Effector CD4-positive, alpha-beta T cell (primary cell): ENCODE measurements around the gene COQ8B.
"Not testable (repeated sequence)": the region's sequence is repeated elsewhere in the genome, so short reads cannot be mapped to it uniquely, and the experiment has no call there.

ENCODE experiments used
- DNase-seq: peaks from one replicate; pipeline ENCODE4 v3.0.0-alpha.2; 2020

Gene COQ8B

GRCh38 chr19:40663695-40664692, 52.7 kb downstream of the COQ8B start:
- DNase-seq = no peak

GRCh38 chr19:40662925-40663694, 53.6 kb downstream of the COQ8B start:
- peak; percentile 93 for DNase-seq

- no peak for DNase-seq
These were observed 55.1 kb downstream of the COQ8B start for GRCh38 chr19:40661616-40662015.

- DNase-seq = no peak
These were observed 57.1 kb downstream of the COQ8B start for GRCh38 chr19:40659566-40659965.

GRCh38 chr19:40659116-40659515, 57.6 kb downstream of the COQ8B start:
- no peak for DNase-seq

GRCh38 chr19:40658031-40658430, 58.7 kb downstream of the COQ8B start:
- DNase-seq = no peak

- DNase-seq = not testable (repeated sequence)
These were observed 61.0 kb downstream of the COQ8B start for GRCh38 chr19:40655684-40656083.

- not testable (repeated sequence) for DNase-seq
These were observed 64.4 kb downstream of the COQ8B start for GRCh38 chr19:40652303-40652702.

- DNase-seq = no peak
These were observed 65.9 kb downstream of the COQ8B start for GRCh38 chr19:40650749-40651305.

- DNase-seq = not testable (repeated sequence)
These were observed 66.6 kb downstream of the COQ8B start for GRCh38 chr19:40649903-40650675.

GRCh38 chr19:40646743-40647254, 69.9 kb downstream of the COQ8B start:
- no peak for DNase-seq

GRCh38 chr19:40642757-40643305, 73.9 kb downstream of the COQ8B start:
- no peak for DNase-seq

- no peak for DNase-seq
These were observed 74.5 kb downstream of the COQ8B start for GRCh38 chr19:40642051-40642706.
